Tibial artery (tissue), 4 donors: ENCODE measurements around the gene NOBOX.
"Not testable (repeated sequence)": the region's sequence is repeated elsewhere in the genome, so short reads cannot be mapped to it uniquely, and the experiment has no call there.

Experiments
- DNase-seq, 2 donors: peaks; one replicate each; pipeline ENCODE4 v3.0.0-alpha.2; 2019
- H3K27ac ChIP-seq, 2 donors: fragments of 200-600 bp; sonication (generic) in 1 of 2; 1 replicate in 1 of 2; 2 replicates in 1 of 2; pipeline ENCODE4 v1.5.1; 2018 to 2019; ENCODE audit warnings: mild to moderate bottlenecking in 1 of 2
- H3K27me3 ChIP-seq, 2 donors: fragments of 200-600 bp; sonication (generic) in 1 of 2; one replicate each; pipeline versions ENCODE4 v1.5.1 to v1.6.0; 2016 to 2019
- H3K36me3 ChIP-seq, 3 donors: fragments of 200-600 bp; sonication (generic) in 2 of 3; one replicate each; pipeline ENCODE4 v1.5.1; 2016 to 2019; ENCODE audit warnings: mild to moderate bottlenecking in 2 of 3
- H3K4me1 ChIP-seq, 4 donors: fragments of 200-600 bp; sonication (generic) in 2 of 4; 1 replicate in 3 of 4; 2 replicates in 1 of 4; pipeline ENCODE4 v1.5.1; 2016 to 2019
- H3K4me3 ChIP-seq, 2 donors: fragments of 200-600 bp; sonication (generic) in 1 of 2; 1 replicate in 1 of 2; 2 replicates in 1 of 2; pipeline ENCODE4 v1.5.1; 2018 to 2019; ENCODE audit warnings: mild to moderate bottlenecking in 2 of 2
- H3K9me3 ChIP-seq, 3 donors: fragments of 200-600 bp; sonication (generic) in 1 of 3; one replicate each; pipeline ENCODE4 v1.5.1; 2016 to 2019
- CTCF ChIP-seq, 2 experiments: fragments of 200-600 bp in 1 of 2; fragments of 450-650 bp in 1 of 2; IDR thresholded peaks; one replicate each; pipeline ENCODE4 v1.5.1; 2017 to 2019; ENCODE audit warnings: antibody characterized with exemption in 2 of 2, mild to moderate bottlenecking in 1 of 2, moderate library complexity in 1 of 2
- intact Hi-C: fragments of 100-400 bp; cut with DNase I; formaldehyde crosslinking; loops from one replicate; pipeline ENCODE4 v1.15.0; 2023; ENCODE audit warnings: low total_unique reads

Gene NOBOX

GRCh38 chr7:144437370-144438191, 34.1 kb upstream of the NOBOX start:
- H3K36me3 ChIP-seq = no peaks in the 10 kb centered on the region
- DNase-seq = peak in 1 of 2 donors; percentile 38
- H3K27ac ChIP-seq = no peak overlapping the region
- H3K9me3 ChIP-seq = no peaks in the 10 kb centered on the region
- H3K4me3 ChIP-seq = no peak overlapping the region
- intact Hi-C loops = no loop called here
- peak in 1 of 2 experiments; percentile 32 for TF ChIP-seq CTCF (IDR thresholded peaks at IDR 0.05)
- no peaks in the 10 kb centered on the region for H3K4me1 ChIP-seq
- no peaks in the 10 kb centered on the region for H3K27me3 ChIP-seq

- no peaks in the 10 kb centered on the region for H3K27me3 ChIP-seq
- DNase-seq = no peak
- no peaks in the 10 kb centered on the region for H3K36me3 ChIP-seq
- no peak overlapping the region for H3K4me3 ChIP-seq
- intact Hi-C loops = no loop called here
- no peaks in the 10 kb centered on the region for H3K9me3 ChIP-seq
- H3K4me1 ChIP-seq = no peaks in the 10 kb centered on the region
- no peak overlapping the region for H3K27ac ChIP-seq
- no peak for TF ChIP-seq CTCF (IDR thresholded peaks at IDR 0.05)
Observed at GRCh38 chr7:144436500-144436899, 33.0 kb upstream of the NOBOX start.

GRCh38 chr7:144428431-144428830, 24.9 kb upstream of the NOBOX start:
- TF ChIP-seq CTCF (IDR thresholded peaks at IDR 0.05) = no peak
- peaks cover 0 to 14% (median 7%) of the 10 kb centered on the region in 3 donors for H3K9me3 ChIP-seq
- H3K27me3 ChIP-seq = no peaks in the 10 kb centered on the region
- no peaks in the 10 kb centered on the region for H3K36me3 ChIP-seq
- no peak overlapping the region for H3K4me3 ChIP-seq
- no peak overlapping the region for H3K27ac ChIP-seq
- H3K4me1 ChIP-seq = no peaks in the 10 kb centered on the region
- intact Hi-C loops = no loop called here
- DNase-seq = no peak

- H3K27ac ChIP-seq, H3K36me3 ChIP-seq, H3K4me1 ChIP-seq, intact Hi-C loops, DNase-seq, H3K4me3 ChIP-seq, H3K27me3 ChIP-seq: not testable (repeated sequence)
- peaks cover 0 to 14% (median 7%) of the 10 kb centered on the region in 3 donors for H3K9me3 ChIP-seq
Observed at GRCh38 chr7:144427539-144427938, 24.0 kb upstream of the NOBOX start.

GRCh38 chr7:144418931-144419330, 15.4 kb upstream of the NOBOX start:
- DNase-seq, intact Hi-C loops, H3K27me3 ChIP-seq: not testable (repeated sequence)

GRCh38 chr7:144416341-144416740, 12.8 kb upstream of the NOBOX start:
- Histone ChIP-seq H3K4me1 (no peaks in the 10 kb centered on the region), H3K9me3 (no peaks in the 10 kb centered on the region), H3K36me3 (no peaks in the 10 kb centered on the region), H3K27me3 (no peaks in the 10 kb centered on the region), H3K4me3 (no peak overlapping the region), H3K27ac (no peak overlapping the region)
- no peak for TF ChIP-seq CTCF (IDR thresholded peaks at IDR 0.05)
- intact Hi-C loops = no loop called here
- no peak for DNase-seq

More at GRCh38 chr7:144418931-144419330, 15.4 kb upstream of the NOBOX start:
- H3K4me1 ChIP-seq, H3K4me3 ChIP-seq, H3K27ac ChIP-seq, H3K9me3 ChIP-seq, H3K36me3 ChIP-seq: not testable (repeated sequence)
